HG03378 (cell line): ENCODE data around the gene PHLDB2.

Experiments
- ATAC-seq: cut with Tn5 transposase; IDR thresholded peaks from one replicate; pipeline ENCODE4 v1.9.1; 2021; ENCODE audit warnings: mild to moderate bottlenecking, moderate library complexity; ENCODE audit not compliant: unreplicated experiment

The PHLDB2 gene

GRCh38 chr3:111989061-111989678 is 130.1 kb downstream of the PHLDB2 start:
- peak; percentile 90 for ATAC-seq

GRCh38 chr3:111993038-111993437 is 134.0 kb downstream of the PHLDB2 start:
- no peak for ATAC-seq

- ATAC-seq, result no peak
Measured at GRCh38 chr3:111998636-111999483, 139.8 kb downstream of the PHLDB2 start, which contains the start of gene TAGLN3. Gene TAGLN3 (plus strand): TSS chr3:111998922. CDS start chr3:111999423, 501 bp downstream.

- no peak for ATAC-seq
Measured at GRCh38 chr3:111999484-112000324, 140.6 kb downstream of the PHLDB2 start.

- no peak for ATAC-seq
Measured at GRCh38 chr3:112000367-112000771, 141.3 kb downstream of the PHLDB2 start.

GRCh38 chr3:112000966-112001365 is 141.9 kb downstream of the PHLDB2 start:
- ATAC-seq, result no peak

GRCh38 chr3:112001526-112001925 is 142.5 kb downstream of the PHLDB2 start:
- ATAC-seq, result no peak

GRCh38 chr3:112002096-112002971 is 143.3 kb downstream of the PHLDB2 start:
- no peak for ATAC-seq

- no peak for ATAC-seq
Measured at GRCh38 chr3:112003321-112004080, 144.4 kb downstream of the PHLDB2 start.

- ATAC-seq, result no peak
Measured at GRCh38 chr3:112004187-112004586, 145.1 kb downstream of the PHLDB2 start.

- ATAC-seq, result no peak
Measured at GRCh38 chr3:112004669-112005068, 145.6 kb downstream of the PHLDB2 start.

GRCh38 chr3:112005091-112005672 is 146.1 kb downstream of the PHLDB2 start:
- ATAC-seq, result no peak

GRCh38 chr3:112007633-112008032 is 148.6 kb downstream of the PHLDB2 start:
- ATAC-seq, result no peak

- no peak for ATAC-seq
Measured at GRCh38 chr3:112009670-112010069, 150.6 kb downstream of the PHLDB2 start.

- no peak for ATAC-seq
Measured at GRCh38 chr3:112010636-112011035, 151.6 kb downstream of the PHLDB2 start.

- no peak for ATAC-seq
Measured at GRCh38 chr3:112011376-112011940, 152.4 kb downstream of the PHLDB2 start.

- no peak for ATAC-seq
Measured at GRCh38 chr3:112012205-112012992, 153.3 kb downstream of the PHLDB2 start.
